Liver (tissue), 3 donors: ENCODE results near the gene ROBO2.

Experiments
- CTCF ChIP-seq: fragments of 150-350 bp; IDR thresholded peaks from 2 replicates; pipeline ENCODE4 v1.5.1; 2017; ENCODE audit warnings: improper control_type of control experiment, low read depth, low read length; ENCODE audit not compliant: missing input control
- GABPA ChIP-seq, 2 donors: IDR thresholded peaks in 1 of 2; conservative IDR thresholded peaks in 1 of 2; 2 replicates each; pipeline ENCODE4 v1.6.1; 2016; ENCODE audit warnings: antibody characterized with exemption in 2 of 2, mild to moderate bottlenecking in 1 of 2, moderate library complexity in 1 of 2
- TAF1 ChIP-seq: conservative IDR thresholded peaks from 2 replicates; pipeline ENCODE4 v1.6.1; 2016; ENCODE audit warnings: antibody characterized with exemption, mild to moderate bottlenecking
- YY1 ChIP-seq: IDR thresholded peaks from 2 replicates; pipeline ENCODE4 v1.6.1; 2016; ENCODE audit warnings: antibody characterized with exemption, mild to moderate bottlenecking
- donor health status: healthy.
- donor health status: healthy.

DNA sequence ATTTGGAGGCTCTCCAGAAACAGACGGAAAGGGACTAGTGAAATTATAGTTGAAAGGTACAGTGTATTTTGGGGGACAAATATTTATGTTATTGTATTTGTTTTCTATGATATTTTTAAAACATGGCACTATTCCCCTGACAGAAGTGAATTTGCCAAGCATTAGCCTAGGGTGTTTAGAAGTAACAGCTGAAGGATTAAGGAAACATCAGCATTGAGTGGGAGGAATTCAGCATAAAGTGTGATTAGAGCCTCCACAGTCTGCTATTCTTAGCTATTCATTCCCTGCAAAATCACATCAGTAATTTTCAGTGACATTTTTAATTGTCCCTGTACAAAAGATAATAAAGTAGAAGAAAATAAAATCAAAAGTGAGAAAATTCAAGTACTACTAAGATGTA is 231.4 kb downstream of the ROBO2 start:
- no peak for TF ChIP-seq YY1
- no peak for TF ChIP-seq TAF1
- no peak for TF ChIP-seq GABPA (IDR thresholded peaks at IDR 0.05 in 1 of 2, conservative IDR thresholded peaks at IDR 0.05 in 1 of 2)
- no peak for TF ChIP-seq CTCF
